Activated T-helper 17 cell treated with anti-CD3 and anti-CD28 coated beads, Interleukin-2, amount 50 U/mL, for 72 hours (primary cell): Measurements from ENCODE around the gene AOX1. TPM values are rescaled to one million over a fixed set of nuclear protein-coding genes. Genes with fewer than 3 reads are reported as not detected.
A peak's percentile ranks its signal among the peaks of the same experiment; 100 is the strongest.
"Not testable (repeated sequence)": the region's sequence is repeated elsewhere in the genome, so short reads cannot be mapped to it uniquely, and the experiment has no call there.

Source experiments
- ATAC-seq: fragments of 150-1000 bp; cut with Tn5 transposase; replicated peaks from 2 replicates; pipeline ENCODE4 v1.10.0; 2021; ENCODE audit warnings: mild to moderate bottlenecking, moderate library complexity
- H3K27ac Mint-ChIP-seq: one replicate; pipeline ENCODE4 v1.8.0; 2022; ENCODE audit warnings: mixed read lengths
- H3K27me3 Mint-ChIP-seq: one replicate; pipeline ENCODE4 v1.8.0; 2022; ENCODE audit warnings: mixed read lengths
- H3K36me3 Mint-ChIP-seq: one replicate; pipeline ENCODE4 v1.8.0; 2022; ENCODE audit warnings: low read depth, mild to moderate bottlenecking, mixed read lengths
- H3K4me1 Mint-ChIP-seq: one replicate; pipeline ENCODE4 v1.8.0; 2022; ENCODE audit warnings: mixed read lengths
- H3K4me3 Mint-ChIP-seq: one replicate; pipeline ENCODE4 v1.8.0; 2022; ENCODE audit warnings: mild to moderate bottlenecking, mixed read lengths
- H3K9me3 Mint-ChIP-seq: one replicate; pipeline ENCODE4 v1.8.0; 2022; ENCODE audit warnings: mixed read lengths
- total RNA-seq, 2 donors: library from RNA; stranded (reverse); gene quantifications; one replicate each; pipeline ENCODE4 v1.2.3, GENCODE V29; 2022

The AOX1 gene
- total RNA-seq, 2 donors from 2014 or later: 0.04 to 0.95 TPM

DNA sequence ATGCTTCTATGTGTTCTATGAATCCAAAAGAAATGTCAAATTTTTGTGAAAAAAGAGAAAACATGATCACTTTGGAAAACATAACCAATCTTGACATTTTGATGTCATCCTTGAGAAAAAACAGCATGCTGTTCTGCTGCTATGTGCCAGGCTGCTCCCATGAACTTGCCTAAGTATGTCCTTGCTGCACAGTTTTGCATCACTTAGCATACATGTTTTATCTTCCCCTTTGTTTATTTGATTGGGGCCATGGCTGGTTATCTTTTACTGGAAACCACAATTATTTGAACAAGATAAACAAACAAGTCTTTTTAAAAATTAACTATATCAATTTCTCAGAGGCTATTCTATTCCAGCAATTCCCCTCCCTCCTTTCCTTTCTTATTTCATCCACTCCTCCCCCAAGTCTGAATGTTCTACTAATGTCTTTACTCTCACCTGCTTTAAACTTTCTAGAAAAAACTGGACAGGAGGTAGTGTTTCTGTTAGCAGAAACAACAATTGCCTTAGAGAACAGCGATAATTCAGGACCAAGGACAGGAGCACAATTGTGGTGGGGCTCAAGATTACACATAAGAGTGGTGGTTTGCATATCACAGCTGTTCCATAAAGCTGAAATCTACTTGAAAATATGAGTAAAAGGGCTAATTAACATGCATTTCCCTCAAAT, 6.7 kb downstream of the AOX1 start:
- Mint-ChIP-seq H3K4me3 (no peak overlapping the region), H3K27me3 (peaks cover 25% of the 10 kb centered on the region), H3K36me3 (no peaks in the 10 kb centered on the region), H3K27ac (no peak overlapping the region), H3K4me1 (no peaks in the 10 kb centered on the region), H3K9me3 (no peaks in the 10 kb centered on the region)
- no peak for ATAC-seq

DNA sequence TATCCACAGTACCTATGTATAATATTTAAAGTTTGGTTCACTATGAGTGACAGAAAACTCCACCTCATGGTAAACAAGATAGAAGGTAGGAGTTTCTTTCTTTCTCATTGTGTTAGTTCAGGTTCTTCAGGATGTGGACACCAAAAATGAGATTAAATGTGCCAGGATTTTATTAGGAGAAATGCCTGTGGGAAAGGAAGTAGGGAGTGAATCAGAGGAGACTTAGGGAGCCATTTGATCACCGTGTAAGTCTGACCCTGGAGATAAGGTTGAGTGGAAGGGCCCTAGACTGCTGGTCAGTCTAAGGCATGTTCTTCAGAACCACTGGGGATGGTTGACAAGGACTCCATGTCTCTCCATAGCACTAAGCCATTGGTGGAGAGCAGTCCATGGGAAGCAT, 8.1 kb downstream of the AOX1 start:
- H3K4me3 Mint-ChIP-seq: no peak overlapping the region
- ATAC-seq: no peak

DNA sequence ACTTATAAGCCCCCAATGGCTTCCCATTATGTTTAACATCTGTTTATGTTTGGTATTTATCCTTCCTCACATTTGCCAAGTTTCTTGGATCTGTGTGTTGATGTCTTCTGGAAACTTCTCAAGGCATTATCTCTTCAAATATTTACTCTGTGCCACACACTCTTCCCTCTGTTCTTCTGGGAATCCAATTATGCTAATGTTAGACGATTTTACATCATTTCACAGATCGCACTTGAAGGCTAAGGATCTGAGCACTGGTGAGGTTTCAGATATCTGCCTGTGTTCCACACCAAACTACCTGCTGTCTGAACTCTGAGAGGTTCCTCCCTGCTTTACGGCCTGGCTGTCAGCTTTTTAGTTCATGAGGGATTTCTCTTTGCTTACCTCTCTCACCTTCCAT, 10.1 kb downstream of the AOX1 start:
- no peaks in the 10 kb centered on the region for H3K9me3 Mint-ChIP-seq
- no peak for ATAC-seq
- no peak overlapping the region for H3K4me3 Mint-ChIP-seq
- peaks cover 26% of the 10 kb centered on the region for H3K27me3 Mint-ChIP-seq
- H3K36me3 Mint-ChIP-seq: no peaks in the 10 kb centered on the region
- H3K4me1 Mint-ChIP-seq: no peaks in the 10 kb centered on the region
- no peak overlapping the region for H3K27ac Mint-ChIP-seq

More for the DNA sequence above, 8.1 kb downstream of the AOX1 start:
- H3K27ac Mint-ChIP-seq: peak overlapping the region; percentile 22
- H3K36me3 Mint-ChIP-seq: no peaks in the 10 kb centered on the region
- no peaks in the 10 kb centered on the region for H3K4me1 Mint-ChIP-seq
- no peaks in the 10 kb centered on the region for H3K9me3 Mint-ChIP-seq
- peaks cover 28% of the 10 kb centered on the region for H3K27me3 Mint-ChIP-seq

DNA sequence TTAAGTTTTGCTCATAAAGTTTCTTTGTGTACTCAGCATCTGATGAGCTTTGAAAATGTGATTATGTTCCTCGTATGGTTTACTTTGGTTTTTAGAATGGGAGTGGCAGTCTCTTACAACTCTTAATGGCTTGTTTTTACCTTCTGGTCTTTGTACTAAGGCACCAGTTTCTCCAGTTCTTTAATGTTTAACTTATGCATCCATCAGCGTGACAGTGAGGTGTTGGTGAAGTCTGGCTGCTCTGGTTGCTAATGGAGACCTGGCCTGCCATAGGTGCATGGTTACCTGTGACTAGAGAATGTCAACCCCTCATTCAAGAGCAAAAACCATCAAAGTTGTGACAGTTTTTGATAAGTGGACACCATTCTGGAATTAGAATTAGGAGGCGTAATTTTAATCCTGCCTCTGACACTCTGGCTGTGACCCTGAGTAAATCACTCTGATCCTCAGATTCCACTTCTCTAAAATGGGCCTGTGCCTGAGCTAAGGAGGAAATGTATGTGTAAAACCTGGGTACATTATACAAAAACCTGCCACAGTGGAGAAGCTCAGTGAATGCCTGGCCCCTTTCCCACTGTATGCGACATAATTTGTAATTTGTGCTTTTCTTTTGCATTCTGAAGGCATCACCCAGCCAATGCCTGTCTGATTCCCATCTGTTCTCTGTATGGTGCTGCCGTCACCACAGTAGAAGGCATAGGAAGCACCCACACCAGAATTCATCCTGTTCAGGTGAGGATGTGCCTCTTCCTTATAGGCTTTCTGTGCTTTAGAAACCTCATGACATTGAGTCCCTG, 11.2 kb downstream of the AOX1 start:
- ATAC-seq: no peak
- Mint-ChIP-seq H3K27ac (no peak overlapping the region), H3K9me3 (no peaks in the 10 kb centered on the region), H3K36me3 (no peaks in the 10 kb centered on the region), H3K4me1 (no peaks in the 10 kb centered on the region), H3K4me3 (no peak overlapping the region), H3K27me3 (peaks cover 25% of the 10 kb centered on the region)

DNA sequence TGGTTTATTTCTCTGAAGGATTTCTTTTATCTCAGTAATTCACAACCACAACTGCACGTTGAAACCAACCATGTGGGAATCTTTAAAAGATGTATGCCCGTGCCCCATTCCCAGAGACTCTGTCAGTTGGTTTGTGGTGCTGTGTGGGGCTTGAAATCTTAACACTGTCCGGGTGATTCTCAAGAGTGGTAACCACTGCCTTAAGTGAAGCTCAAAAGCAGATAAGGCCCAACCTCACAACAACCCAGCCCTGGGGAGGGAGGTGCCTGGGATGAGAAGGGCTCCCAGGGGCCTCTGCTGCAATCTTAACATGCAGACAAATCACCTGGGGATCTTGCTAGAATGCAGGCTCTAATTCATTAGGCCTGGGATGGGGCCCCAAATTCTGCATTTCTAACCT, 13.4 kb downstream of the AOX1 start:
- Mint-ChIP-seq H3K27me3 (peaks cover 16% of the 10 kb centered on the region), H3K27ac (no peak overlapping the region), H3K4me1 (no peaks in the 10 kb centered on the region), H3K4me3 (no peak overlapping the region), H3K9me3 (no peaks in the 10 kb centered on the region), H3K36me3 (no peaks in the 10 kb centered on the region)
- ATAC-seq: no peak

DNA sequence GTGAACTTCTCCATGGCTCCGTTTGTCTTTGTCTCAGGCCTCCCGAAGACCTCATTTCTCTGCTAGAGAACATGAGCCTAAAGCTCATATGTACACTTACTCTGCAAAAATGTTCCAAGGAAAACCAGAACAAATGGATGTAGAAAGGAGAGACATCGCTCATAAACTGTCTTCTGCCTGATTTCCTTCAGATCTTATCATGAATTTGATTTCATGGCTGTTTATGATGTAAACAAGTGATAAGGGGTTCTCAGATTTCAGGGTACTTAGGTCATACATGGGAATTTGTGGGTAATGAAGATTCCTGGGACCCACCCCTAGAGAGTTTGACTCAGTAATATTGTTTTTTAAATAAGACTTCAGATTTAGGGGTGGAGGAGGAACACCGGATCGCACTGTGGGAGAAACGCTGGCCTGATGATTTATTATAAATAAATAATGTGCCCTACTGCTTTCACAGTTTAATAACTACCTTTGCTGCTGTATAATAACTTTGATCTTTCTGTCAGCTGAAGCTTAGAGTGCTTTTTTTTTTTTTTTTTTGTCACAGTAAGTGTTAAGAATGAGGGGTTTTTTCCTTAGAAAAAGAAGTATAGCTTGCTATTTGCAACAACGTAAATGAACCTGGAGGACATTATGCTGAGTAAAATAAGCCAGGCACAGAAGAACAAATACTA, 14.9 kb downstream of the AOX1 start:
- Mint-ChIP-seq H3K4me1 (no peaks in the 10 kb centered on the region), H3K36me3 (no peaks in the 10 kb centered on the region), H3K9me3 (no peaks in the 10 kb centered on the region), H3K27ac (no peak overlapping the region), H3K4me3 (no peak overlapping the region), H3K27me3 (peaks cover 13% of the 10 kb centered on the region)
- ATAC-seq: no peak

DNA sequence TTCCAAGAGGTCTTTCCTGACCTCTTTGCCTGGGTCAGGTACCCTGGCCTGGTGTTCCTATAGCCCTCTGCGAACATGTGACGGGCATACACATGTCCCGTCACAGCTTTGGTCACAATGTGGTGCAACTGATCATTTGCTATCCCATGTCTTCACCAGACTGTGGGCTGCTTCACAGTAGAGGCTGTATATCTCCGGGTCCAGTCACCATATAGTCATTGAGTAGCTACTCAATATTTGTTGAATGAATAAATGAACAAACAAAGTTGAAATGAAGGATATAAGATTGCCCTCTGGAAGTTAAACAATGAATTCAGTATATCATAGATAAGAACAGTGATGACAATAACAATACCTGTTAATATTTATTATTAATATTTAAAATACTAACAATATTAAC, 16.8 kb downstream of the AOX1 start:
- Mint-ChIP-seq H3K36me3 (no peaks in the 10 kb centered on the region), H3K4me3 (no peak overlapping the region), H3K4me1 (no peaks in the 10 kb centered on the region), H3K27ac (no peak overlapping the region), H3K9me3 (peaks cover 8% of the 10 kb centered on the region), H3K27me3 (peaks cover 15% of the 10 kb centered on the region)
- no peak for ATAC-seq

DNA sequence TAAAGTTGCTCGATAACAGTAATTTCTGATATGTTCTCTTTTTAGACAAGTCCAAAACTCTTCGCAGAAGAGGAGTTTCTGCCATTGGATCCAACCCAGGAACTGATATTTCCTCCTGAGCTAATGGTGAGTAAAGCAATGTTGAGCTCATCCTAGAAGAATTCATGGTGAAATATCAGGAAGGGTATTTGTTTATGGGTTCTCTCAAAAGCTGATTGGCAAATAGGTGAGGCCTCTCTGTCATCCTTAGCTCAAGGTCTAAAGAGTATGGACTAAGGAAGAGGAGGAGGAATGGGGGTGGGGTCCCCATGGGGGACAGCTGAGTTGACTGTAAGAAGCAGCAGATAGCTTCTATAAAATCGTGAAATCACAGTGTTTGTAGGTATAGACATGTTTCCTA, 18.2 kb downstream of the AOX1 start:
- Mint-ChIP-seq H3K27me3 (peaks cover 16% of the 10 kb centered on the region), H3K36me3 (no peaks in the 10 kb centered on the region), H3K27ac (no peak overlapping the region), H3K4me3 (no peak overlapping the region), H3K4me1 (no peaks in the 10 kb centered on the region), H3K9me3 (peaks cover 10% of the 10 kb centered on the region)
- no peak for ATAC-seq

DNA sequence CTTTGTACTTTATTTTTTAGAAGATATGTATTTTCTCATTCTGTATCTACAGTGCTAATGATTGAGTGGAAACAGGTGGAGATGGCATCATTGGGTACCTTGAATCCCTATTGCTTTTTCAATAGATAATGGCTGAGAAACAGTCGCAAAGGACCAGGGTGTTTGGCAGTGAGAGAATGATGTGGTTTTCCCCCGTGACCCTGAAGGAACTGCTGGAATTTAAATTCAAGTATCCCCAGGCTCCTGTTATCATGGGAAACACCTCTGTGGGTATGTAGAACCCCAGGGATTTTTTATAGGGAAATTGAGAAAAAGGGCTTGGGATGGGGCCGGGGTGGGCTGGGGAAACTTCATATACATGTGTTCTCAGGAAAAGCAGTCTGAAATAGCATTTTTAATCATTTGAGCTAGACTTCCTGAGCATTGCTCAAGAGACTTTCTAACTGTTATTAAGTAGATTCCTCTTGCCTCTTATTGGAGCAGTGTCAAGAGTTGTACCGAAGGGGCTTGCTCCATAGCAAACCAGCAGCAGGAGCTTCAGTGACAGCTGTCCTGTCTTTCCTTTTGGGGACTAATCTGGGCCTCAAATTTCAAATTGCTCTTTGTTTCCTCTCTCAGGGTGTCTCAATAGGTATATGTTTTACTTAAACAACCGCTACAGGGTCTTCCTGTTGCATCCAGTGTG, 18.9 kb downstream of the AOX1 start:
- H3K36me3 Mint-ChIP-seq: no peaks in the 10 kb centered on the region
- no peak overlapping the region for H3K4me3 Mint-ChIP-seq
- ATAC-seq: no peak
- H3K27me3 Mint-ChIP-seq: peaks cover 16% of the 10 kb centered on the region
- peaks cover 10% of the 10 kb centered on the region for H3K9me3 Mint-ChIP-seq
- H3K27ac Mint-ChIP-seq: no peak overlapping the region
- H3K4me1 Mint-ChIP-seq: no peaks in the 10 kb centered on the region

DNA sequence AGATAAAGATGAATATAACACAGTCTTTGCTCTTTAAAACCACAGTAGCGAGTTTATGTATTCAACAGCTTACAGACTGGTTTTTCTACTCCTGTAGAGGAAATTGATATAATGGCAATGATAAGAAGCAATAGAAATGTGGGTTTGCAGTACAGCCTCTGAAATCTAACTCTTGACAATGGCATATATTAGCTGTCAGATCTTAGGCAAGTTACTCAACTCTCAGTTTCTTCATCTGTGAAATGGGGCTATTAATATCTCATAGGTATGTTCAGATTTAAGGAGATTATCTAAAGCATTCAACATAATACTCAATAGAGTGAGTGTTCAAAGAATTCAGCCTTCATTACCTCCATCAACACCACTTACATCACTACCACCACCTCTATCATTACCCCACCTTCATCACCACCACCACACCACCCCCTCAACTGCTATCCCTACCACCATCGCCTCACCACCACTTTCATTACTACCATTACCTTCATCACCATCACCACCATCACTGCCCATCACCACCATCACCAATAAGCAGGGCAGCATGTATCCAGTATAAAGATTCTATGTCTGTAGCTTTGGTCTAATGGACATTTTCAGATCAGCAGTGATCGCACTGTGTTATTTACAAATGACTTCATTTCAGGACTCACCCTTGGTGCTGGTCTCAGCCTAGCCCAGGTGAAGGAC, 22.7 kb downstream of the AOX1 start:
- H3K9me3 Mint-ChIP-seq: peaks cover 10% of the 10 kb centered on the region
- no peaks in the 10 kb centered on the region for H3K36me3 Mint-ChIP-seq
- H3K4me3 Mint-ChIP-seq: no peak overlapping the region
- no peak overlapping the region for H3K27ac Mint-ChIP-seq
- ATAC-seq: peak; percentile 21
- no peaks in the 10 kb centered on the region for H3K4me1 Mint-ChIP-seq
- H3K27me3 Mint-ChIP-seq: peaks cover 16% of the 10 kb centered on the region

DNA sequence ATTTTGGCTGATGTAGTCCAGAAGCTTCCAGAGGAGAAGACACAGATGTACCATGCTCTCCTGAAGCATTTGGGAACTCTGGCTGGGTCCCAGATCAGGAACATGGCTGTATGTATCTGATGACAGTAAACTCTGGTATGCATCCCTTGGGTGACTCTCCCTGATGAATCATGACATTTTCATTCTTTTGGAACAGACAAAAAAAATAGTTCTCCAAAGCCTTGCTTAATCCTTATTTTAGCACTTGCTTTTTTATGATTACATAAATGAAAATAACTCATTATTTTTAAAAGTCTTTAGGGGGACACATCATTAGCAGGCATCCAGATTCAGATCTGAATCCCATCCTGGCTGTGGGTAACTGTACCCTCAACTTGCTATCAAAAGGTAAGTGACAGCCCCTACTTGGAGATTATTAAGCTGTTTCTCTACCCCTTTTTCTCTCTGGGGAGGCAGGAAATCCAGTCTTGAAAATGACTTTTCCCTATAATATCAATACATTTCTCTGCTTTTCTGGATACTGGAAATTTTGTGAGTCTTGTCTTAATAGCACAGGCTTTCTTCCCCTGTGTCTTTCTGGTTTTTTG, 23.3 kb downstream of the AOX1 start:
- peaks cover under 1% of the 10 kb centered on the region for H3K4me1 Mint-ChIP-seq
- ATAC-seq: no peak
- no peak overlapping the region for H3K4me3 Mint-ChIP-seq
- H3K36me3 Mint-ChIP-seq: no peaks in the 10 kb centered on the region
- H3K27ac Mint-ChIP-seq: no peak overlapping the region
- H3K9me3 Mint-ChIP-seq: peaks cover 10% of the 10 kb centered on the region
- peaks cover 16% of the 10 kb centered on the region for H3K27me3 Mint-ChIP-seq

DNA sequence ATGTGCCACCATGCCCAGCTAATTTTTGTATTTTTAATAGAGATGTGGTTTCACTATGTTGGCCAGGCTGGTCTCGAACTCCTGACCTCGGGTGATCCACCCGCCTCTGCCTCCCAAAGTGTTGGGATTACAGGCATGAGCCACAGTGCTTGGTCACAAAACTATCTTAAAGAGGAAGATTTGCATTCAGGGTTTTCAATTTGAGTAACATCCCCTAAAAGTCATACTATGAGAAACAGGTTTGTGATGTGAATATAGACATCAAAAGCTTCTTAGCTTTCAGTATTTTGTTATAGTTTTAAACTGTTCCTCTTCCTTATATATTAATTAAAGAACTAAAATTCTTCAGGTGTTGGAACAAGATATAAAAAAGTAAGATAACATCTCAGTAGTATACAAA, 24.4 kb downstream of the AOX1 start:
- H3K27ac Mint-ChIP-seq, H3K9me3 Mint-ChIP-seq, H3K4me3 Mint-ChIP-seq, H3K4me1 Mint-ChIP-seq, H3K36me3 Mint-ChIP-seq: not testable (repeated sequence)
- H3K27me3 Mint-ChIP-seq: peaks cover 16% of the 10 kb centered on the region
- peak; percentile 69 for ATAC-seq

DNA sequence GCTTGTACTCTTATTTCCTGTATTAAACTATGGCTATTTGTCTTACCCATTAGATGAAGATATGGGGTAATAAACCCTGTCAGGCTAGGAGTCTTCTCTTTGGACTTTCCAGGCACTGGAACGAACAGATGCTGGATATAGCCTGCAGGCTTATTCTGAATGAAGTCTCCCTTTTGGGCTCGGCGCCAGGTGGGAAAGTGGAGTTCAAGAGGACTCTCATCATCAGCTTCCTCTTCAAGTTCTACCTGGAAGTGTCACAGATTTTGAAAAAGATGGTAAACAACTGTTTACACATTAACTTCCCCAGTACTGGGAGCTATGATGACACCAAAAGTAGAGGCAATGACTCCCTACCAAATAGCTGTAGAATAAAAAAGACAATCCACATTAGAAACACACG, 27.9 kb downstream of the AOX1 start:
- no peak for ATAC-seq
- Mint-ChIP-seq H3K9me3 (no peaks in the 10 kb centered on the region), H3K4me1 (peaks cover 8% of the 10 kb centered on the region), H3K27ac (no peak overlapping the region), H3K27me3 (peaks cover 13% of the 10 kb centered on the region), H3K36me3 (no peaks in the 10 kb centered on the region), H3K4me3 (no peak overlapping the region)

DNA sequence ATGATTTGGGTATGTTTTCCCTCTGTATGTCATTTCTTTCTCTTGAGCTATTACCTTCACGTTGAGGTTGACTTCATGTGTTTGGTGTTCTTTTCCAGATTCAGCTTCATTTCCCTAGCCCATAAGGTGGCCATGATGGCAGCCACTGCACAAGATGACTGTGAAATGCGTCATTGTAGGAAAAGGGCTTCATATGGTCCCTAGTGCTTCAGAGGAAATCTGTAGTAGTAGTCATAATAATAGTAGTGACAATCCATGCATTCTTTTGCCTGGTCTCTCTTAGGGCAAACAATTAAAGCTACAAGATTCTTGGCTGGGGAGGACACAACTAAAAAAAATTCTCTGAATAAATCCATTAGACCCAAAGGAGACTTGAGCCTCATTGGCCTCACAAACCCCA, 28.4 kb downstream of the AOX1 start:
- no peak overlapping the region for H3K27ac Mint-ChIP-seq
- no peaks in the 10 kb centered on the region for H3K36me3 Mint-ChIP-seq
- peaks cover 13% of the 10 kb centered on the region for H3K27me3 Mint-ChIP-seq
- no peaks in the 10 kb centered on the region for H3K9me3 Mint-ChIP-seq
- peak; percentile 83 for ATAC-seq
- no peak overlapping the region for H3K4me3 Mint-ChIP-seq
- peaks cover 10% of the 10 kb centered on the region for H3K4me1 Mint-ChIP-seq
